Lower leg skin (tissue), 3 donors: Measurements from ENCODE around the gene FRAS1.

ENCODE experiments used
- POLR2A ChIP-seq, 2 donors: fragments of 450-650 bp; IDR thresholded peaks; one replicate each; pipeline ENCODE4 v1.6.1; 2016 to 2017; ENCODE audit warnings: antibody characterized with exemption in 2 of 2, mild to moderate bottlenecking in 1 of 2, moderate library complexity in 1 of 2
- TF ChIP-seq, protein P1 (sequence below), 3 donors: fragments of 450-650 bp; IDR thresholded peaks; one replicate each; pipeline ENCODE4 v1.5.1; 2016; ENCODE audit warnings: antibody characterized with exemption in 3 of 3, mild to moderate bottlenecking in 3 of 3, moderate library complexity in 2 of 3

DNA sequence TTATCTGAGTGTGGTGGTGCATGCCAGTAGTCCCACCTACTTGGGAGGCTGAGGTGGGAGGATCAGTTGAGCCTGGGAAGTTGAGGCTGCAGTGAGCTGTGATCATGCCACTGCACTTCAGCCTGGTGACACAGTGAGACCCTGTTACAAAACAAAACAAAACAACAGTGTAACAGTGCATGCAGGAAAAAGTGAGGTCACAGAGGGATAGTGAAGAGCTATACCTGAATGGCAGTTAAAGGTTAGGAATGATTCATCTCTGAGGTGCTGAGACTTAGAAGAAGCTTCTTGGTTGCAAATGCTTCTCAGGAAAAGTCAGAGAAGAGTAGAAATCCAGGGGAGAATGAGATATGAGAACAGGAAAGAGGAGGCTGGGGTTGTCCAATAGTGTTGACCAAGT is 178.7 kb downstream of the FRAS1 start:
- TF ChIP-seq, protein P1, sequence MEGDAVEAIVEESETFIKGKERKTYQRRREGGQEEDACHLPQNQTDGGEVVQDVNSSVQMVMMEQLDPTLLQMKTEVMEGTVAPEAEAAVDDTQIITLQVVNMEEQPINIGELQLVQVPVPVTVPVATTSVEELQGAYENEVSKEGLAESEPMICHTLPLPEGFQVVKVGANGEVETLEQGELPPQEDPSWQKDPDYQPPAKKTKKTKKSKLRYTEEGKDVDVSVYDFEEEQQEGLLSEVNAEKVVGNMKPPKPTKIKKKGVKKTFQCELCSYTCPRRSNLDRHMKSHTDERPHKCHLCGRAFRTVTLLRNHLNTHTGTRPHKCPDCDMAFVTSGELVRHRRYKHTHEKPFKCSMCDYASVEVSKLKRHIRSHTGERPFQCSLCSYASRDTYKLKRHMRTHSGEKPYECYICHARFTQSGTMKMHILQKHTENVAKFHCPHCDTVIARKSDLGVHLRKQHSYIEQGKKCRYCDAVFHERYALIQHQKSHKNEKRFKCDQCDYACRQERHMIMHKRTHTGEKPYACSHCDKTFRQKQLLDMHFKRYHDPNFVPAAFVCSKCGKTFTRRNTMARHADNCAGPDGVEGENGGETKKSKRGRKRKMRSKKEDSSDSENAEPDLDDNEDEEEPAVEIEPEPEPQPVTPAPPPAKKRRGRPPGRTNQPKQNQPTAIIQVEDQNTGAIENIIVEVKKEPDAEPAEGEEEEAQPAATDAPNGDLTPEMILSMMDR (IDR thresholded peaks at IDR 0.05), result no peak
- no peak for TF ChIP-seq POLR2A (IDR thresholded peaks at IDR 0.05)
